ENCODE measurements around the gene RALBP1. TPM values are rescaled to one million over a fixed set of nuclear protein-coding genes. Genes with fewer than 3 reads are reported as not detected.

The RALBP1 gene
- total RNA-seq, 1 experiment from 2014 or later = 66.2 TPM

DNA sequence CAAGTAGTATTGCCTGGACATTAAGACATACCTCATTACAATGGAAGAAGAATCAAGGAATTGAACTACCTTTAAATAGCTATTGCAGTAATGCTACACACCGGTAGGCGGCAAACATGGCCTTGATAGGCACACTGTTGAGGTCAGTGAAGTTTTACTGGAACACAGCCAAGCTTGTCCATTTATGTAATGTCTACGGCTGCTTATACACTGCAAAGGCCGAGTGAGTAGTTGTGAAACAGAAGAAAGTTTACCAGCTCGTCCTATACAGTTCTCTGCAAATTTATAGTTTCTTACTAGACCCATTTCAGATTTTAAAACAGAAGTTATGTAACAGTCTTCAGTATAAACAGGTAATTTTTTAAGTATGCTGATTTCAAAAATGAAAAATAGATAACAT, 100.2 kb downstream of the RALBP1 start (continued):
- peak; percentile 39; the same call in 1 of the 2 replicates for TF ChIP-seq POLR2AphosphoS5 (IDR thresholded peaks at IDR 0.05; ENCODE audit: low read depth, low read length)
- 0 out of 2 replicates have a peak, but pooled peaks have one; percentile 11 for TF ChIP-seq JUND (IDR thresholded peaks at IDR 0.05)
- no peak for TF ChIP-seq ZFX (IDR thresholded peaks at IDR 0.05)
- TF ChIP-seq EZH2 (IDR thresholded peaks at IDR 0.05) = no peak

DNA sequence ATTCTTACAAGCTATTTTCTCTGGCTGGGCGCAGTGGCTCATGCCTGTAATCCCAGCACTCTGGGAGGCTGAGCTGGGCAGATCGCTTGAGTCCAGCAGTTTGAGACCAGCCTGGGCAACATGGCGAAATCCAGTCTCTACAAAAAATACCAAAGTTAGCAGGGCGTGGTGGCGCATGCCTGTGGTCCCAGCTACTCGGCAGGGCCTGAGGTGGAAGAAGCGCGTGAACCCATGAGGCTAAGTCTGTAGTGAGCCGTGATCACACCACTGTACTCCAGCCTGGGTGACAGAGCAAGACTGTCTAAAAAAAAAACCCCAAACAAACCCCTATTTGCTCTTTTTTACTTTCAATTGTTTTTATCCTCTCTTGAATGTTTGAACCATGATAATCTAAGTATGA, 102.0 kb downstream of the RALBP1 start:
- peaks cover 0 to 26% of the 10 kb centered on the region in 2 experiments; a peak in 3 of 4 replicates for H3K36me3 ChIP-seq (ENCODE audit: control insufficient read depth in 1 of 2, insufficient read depth in 2 of 2, low read length in 2 of 2)
- no TSS peak for BruUV-seq (replicated peaks)
- H3K4me3 ChIP-seq (replicated peaks in 1 of 2; ENCODE audit: low read depth in 1 of 2, low read length in 2 of 2) = no peak overlapping the region
- no peak overlapping the region for H2AFZ ChIP-seq (ENCODE audit: low read depth, low read length, poor library complexity, severe bottlenecking)
- H4K20me1 ChIP-seq (ENCODE audit: insufficient read depth) = peaks cover 5% of the 10 kb centered on the region; the same call in 1 of the 2 replicates
- no peak overlapping the region for H3K9ac ChIP-seq (ENCODE audit: low read length)
- no peaks in the 10 kb centered on the region for H3K27me3 ChIP-seq (ENCODE audit: insufficient read depth, low read length)
- intact Hi-C loops (cut with micrococcal nuclease) = loop anchor here (5.0 kb wide), 1 partner anchor 195 kb away; no protein-coding TSS in a partner anchor
- TF ChIP-seq, protein P1, sequence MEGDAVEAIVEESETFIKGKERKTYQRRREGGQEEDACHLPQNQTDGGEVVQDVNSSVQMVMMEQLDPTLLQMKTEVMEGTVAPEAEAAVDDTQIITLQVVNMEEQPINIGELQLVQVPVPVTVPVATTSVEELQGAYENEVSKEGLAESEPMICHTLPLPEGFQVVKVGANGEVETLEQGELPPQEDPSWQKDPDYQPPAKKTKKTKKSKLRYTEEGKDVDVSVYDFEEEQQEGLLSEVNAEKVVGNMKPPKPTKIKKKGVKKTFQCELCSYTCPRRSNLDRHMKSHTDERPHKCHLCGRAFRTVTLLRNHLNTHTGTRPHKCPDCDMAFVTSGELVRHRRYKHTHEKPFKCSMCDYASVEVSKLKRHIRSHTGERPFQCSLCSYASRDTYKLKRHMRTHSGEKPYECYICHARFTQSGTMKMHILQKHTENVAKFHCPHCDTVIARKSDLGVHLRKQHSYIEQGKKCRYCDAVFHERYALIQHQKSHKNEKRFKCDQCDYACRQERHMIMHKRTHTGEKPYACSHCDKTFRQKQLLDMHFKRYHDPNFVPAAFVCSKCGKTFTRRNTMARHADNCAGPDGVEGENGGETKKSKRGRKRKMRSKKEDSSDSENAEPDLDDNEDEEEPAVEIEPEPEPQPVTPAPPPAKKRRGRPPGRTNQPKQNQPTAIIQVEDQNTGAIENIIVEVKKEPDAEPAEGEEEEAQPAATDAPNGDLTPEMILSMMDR (IDR thresholded peaks at IDR 0.05 in 2 of 3, conservative IDR thresholded peaks at IDR 0.05 in 1 of 3; ENCODE audit: borderline replicate concordance in 1 of 3, insufficient read depth in 1 of 3, low read depth in 2 of 3, low read length in 2 of 3) = no peak
- no peak for TF ChIP-seq ZFX (IDR thresholded peaks at IDR 0.05)
- H3K79me2 ChIP-seq (ENCODE audit: insufficient read depth, low read length) = peaks cover 17% of the 10 kb centered on the region; the same call in 1 of the 2 replicates
- CTCF ChIA-PET = interaction anchor here (1.4 kb wide), 1 partner anchor 107 kb away, joined by 6 read pairs; no protein-coding TSS in a partner anchor
- POLR2A ChIA-PET = no interaction called here
- no peaks in the 10 kb centered on the region for H3K9me2 ChIP-seq (ENCODE audit: insufficient read depth)
- no peak overlapping the region for H3K4me2 ChIP-seq (ENCODE audit: low read length)
- no peak for DNase-seq (ENCODE audit: low read depth, low spot score)
- no peaks in the 10 kb centered on the region for H3K9me3 ChIP-seq (ENCODE audit: control insufficient read depth in 1 of 2, insufficient read depth in 1 of 2, low read depth in 1 of 2, low read length in 2 of 2)
- H3K4me1 ChIP-seq (ENCODE audit: control insufficient read depth in 1 of 2, insufficient read depth in 2 of 2, low read length in 2 of 2) = peaks cover 4 to 17% of the 10 kb centered on the region in 2 experiments; a peak in 3 of 4 replicates
- peak; percentile 45; the same call in 1 of the 2 replicates for ATAC-seq
- no peak overlapping the region for H3K27ac ChIP-seq (ENCODE audit: low read depth, low read length)
- RAD21 ChIA-PET (ENCODE audit: low non-redundant PET in 1 of 2, low total read pairs in 2 of 2, uncharacterized antibody in 2 of 2, unreplicated experiment in 2 of 2) = no interaction called here
